SIG-M5 treated with dmso at 0.1 percent for 504 hours (cell line): Measurements from ENCODE around the gene LRRC8E.
A peak's percentile ranks its signal among the peaks of the same experiment; 100 is the strongest.

Experiments used
- DNase-seq: peaks from one replicate; lab custom pipeline; 2025; ENCODE audit not compliant: unreplicated experiment; lab: John Stamatoyannopoulos, UW

Gene LRRC8E

GRCh38 chr19:7888145-7888825 lies at the start of gene LRRC8E:
Gene LRRC8E (plus strand): TSS chr19:7888510. CDS start chr19:7895604, 7,094 bp downstream.
- no peak for DNase-seq

- DNase-seq = no peak
Observed at GRCh38 chr19:7839476-7839875, 48.8 kb upstream of the LRRC8E start.

- DNase-seq = no peak
Observed at GRCh38 chr19:7840629-7841028, 47.7 kb upstream of the LRRC8E start.

DNA sequence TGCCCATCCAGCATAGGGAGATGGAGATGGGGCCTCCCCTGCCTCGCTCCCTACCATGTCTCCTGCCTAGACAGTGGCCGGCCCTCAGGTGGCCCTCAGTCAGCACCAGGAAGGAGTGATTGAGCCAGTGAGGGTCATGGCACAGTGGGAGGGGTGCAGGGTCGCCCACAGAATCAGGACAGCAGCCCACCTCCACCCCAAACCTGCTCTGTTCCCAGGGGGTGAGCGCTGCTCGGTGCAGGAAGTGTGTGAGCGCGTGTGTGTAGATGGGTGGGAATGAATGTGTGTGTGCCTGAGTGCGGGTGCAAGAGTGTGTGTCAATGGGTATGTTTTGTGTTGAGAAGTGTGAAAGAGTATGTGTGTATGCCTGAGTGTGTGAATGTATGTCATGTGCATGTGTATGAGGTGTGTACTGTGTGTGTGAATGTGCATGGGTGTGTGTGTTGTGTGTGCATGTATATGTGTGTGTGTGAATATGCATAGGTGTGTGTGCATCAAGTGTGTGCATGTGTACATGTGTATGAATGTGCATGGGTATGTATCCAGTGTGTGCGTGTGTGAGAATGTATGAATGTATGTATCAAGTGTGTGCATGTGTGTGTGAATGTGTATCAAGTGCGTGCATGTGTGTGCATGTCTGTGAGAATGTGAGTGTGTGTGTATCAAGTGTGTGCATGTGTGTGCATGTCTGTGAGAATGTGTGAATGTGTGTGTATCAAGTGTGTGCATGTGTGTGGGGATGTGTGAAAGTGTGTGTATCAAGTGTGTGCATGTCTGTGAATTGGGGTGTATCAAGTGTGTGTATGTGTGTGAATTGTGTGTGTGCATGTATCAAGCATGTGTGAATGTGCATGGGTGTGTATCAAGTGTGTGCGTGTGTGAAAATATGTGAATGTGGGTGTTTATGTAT lies 46.3 kb upstream of the LRRC8E start:
- no peak for DNase-seq

- no peak for DNase-seq
Observed at GRCh38 chr19:7842661-7843294, 45.5 kb upstream of the LRRC8E start.

- DNase-seq = no peak
Observed at GRCh38 chr19:7843521-7843920, 44.8 kb upstream of the LRRC8E start.

GRCh38 chr19:7844405-7844804 lies 43.9 kb upstream of the LRRC8E start:
- DNase-seq = no peak

DNA sequence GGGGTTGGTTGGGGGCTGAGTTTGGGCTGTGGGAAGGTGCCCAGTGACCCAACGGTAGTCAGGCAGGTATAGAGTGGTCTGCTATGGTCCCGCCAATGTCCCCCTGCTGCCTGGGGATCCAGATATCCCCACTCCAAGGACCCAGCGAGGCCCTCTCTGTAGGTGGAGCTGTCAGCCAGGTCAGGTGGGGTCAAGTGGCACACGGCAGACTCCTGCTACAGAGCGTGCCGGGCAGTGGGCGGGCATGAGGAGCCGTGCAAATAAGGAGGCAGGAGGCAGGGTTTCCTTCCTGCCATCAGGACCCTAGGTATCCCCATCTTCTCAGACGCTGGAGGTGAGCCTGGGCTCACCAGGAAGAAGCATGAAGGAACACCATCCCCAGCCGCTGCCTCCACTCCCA lies 43.4 kb upstream of the LRRC8E start:
- DNase-seq = no peak

DNA sequence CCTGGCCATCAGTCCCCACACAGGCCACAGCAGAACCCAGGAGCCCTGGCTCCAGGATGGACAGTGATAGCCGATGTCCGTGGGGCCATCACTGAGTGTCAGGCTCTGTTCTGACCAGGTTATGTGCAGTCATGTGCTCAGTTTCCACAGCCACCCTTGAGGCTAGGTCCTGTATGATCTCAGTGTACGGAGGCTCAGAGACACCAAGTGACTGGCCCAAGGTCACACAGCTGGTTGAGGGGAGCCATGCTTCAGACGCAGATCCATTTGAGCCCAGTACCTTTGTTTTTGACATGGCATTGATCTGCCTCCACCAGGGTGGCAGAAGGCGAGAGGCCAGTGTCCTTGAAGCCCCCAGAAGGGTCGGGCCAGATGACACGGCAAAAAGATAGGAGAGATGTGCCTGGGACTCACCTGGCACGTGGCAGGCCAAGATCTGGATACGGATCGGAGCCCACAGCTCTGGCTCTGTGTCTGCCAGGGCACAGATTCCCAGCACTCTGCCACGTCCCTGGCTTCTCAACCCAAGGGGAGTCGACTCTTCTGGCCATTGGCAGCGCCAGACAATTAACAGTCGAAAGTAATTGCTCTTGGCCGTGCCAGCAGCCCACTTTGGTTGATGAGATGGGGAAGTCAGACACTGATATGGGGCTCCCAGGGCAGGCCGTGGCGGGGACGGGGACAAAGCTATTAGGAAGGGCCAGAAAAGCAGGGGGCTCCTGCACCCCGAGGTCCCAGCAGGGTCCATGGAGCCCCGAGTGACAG lies 42.7 kb upstream of the LRRC8E start:
- DNase-seq = no peak

- no peak for DNase-seq
Observed at GRCh38 chr19:7846155-7846646, 42.1 kb upstream of the LRRC8E start.

- no peak for DNase-seq
Observed at GRCh38 chr19:7847664-7848063, 40.6 kb upstream of the LRRC8E start.

GRCh38 chr19:7848779-7849457 lies 39.4 kb upstream of the LRRC8E start:
- no peak for DNase-seq

- no peak for DNase-seq
Observed at GRCh38 chr19:7849631-7849999, 38.7 kb upstream of the LRRC8E start.

DNA sequence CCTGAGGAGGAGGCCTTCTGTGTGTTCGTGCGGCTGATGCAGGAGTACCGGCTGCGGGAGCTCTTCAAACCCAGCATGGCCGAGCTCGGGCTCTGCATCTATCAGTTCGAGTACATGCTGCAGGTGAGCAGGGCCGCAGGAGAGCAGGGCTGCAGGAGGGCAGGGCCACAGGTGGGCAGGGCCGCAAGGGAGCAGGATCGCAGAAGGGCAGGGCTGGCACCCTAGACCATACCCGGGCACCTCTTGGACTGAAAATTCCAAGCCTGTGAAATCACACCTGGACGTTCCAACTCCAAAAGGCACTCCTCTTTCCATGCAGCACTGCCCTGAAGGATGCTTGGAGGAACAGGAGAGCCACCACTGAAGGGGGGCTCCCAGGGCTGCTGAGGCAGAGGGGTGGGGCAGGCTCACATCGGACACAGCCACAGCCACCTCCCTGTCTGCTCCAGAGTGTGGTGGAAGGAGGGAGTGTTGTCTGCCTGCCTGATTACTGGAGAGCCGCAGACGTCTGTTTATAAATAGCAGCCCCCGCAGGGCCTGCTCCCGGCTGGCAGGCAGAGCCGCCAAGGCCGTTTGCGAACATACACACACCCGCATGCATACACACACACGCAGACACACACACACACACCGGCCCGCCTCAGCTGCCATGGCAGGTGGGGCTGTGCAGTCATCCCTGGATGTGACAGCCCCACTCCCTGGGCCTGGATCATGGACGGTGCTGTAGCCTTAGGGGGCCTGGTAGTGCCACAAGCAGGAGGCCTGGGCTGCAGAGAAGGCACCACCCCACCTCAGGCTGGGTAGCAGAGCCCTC lies 38.1 kb upstream of the LRRC8E start:
- no peak for DNase-seq

- DNase-seq = no peak
Observed at GRCh38 chr19:7850945-7851622, 37.2 kb upstream of the LRRC8E start.

- no peak for DNase-seq
Observed at GRCh38 chr19:7851623-7852500, 36.4 kb upstream of the LRRC8E start.

DNA sequence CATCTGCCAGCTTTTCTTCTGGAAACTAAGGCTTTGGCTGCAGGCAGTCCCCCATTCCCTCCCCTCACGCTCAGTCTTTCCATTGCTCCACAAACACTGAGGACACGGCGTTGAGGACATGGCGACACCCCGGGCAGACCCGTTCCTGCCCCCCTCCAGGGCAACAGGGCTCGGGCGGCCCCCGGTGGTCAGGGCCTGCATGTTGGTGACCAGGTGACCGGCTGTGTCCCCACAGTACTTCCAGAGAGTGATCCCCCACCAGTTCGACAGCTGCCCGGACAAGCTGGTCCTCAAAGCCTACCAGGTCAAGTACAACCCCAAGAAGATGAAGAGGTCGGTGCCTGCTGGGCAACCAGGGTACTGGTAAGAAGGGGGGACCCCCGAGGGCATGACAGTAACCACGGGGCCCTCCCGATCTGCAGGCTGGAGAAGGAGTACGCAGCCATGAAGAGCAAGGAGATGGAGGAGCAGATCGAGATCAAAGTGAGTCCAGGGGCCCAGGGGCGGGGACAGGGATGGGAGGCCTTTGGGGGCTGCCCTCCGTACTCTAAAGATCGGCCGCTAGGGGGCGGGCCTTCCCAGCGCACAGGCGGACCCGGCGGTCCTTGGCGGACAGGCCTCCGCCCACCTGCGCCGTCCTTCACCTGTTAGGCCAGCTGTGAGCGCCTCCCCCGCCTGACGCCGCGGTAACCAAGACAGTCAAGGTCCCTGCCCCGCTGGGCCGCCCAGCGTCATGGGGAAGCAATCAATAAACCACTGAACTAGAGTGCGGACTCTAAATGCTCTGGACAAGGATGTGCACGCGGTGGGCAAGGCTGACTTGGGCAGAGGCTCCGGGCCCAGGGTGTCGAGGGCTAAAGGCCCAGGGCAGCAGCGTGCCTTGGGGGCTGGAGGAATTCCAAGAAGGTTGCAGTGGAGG lies 35.2 kb upstream of the LRRC8E start:
- DNase-seq = peak; percentile 51
